CD14-positive monocyte (primary cell): ENCODE data around the gene ZNF726. TPM values are rescaled to one million over a fixed set of nuclear protein-coding genes. Genes with fewer than 3 reads are reported as not detected.

Experiments used
- DNase-seq, 3 donors: peaks; one replicate each; pipeline ENCODE4 v3.0.0-alpha.2; 2011 to 2022
- H2AFZ ChIP-seq: 2 replicates; pipeline ENCODE4 v1.6.0; 2012; ENCODE audit warnings: mild to moderate bottlenecking, low read depth, low read length, inconsistent platforms; ENCODE audit not compliant: insufficient read depth, poor library complexity, severe bottlenecking
- H3K27ac ChIP-seq, 2 donors: 1 replicate in 1 of 2; 2 replicates in 1 of 2; pipeline ENCODE4 v1.5.1; 2012 to 2013; ENCODE audit warnings: low read length in 2 of 2, control low read depth in 1 of 2, inconsistent platforms in 1 of 2, low read depth in 1 of 2, mild to moderate bottlenecking in 1 of 2
- H3K27me3 ChIP-seq, 2 donors: one replicate each; pipeline versions ENCODE4 v1.6.0 to v1.6.1; 2011 to 2013; ENCODE audit warnings: low read length in 2 of 2; ENCODE audit not compliant: control insufficient read depth in 2 of 2, insufficient read depth in 2 of 2
- H3K36me3 ChIP-seq, 2 donors: replicated peaks in 1 of 2; 1 replicate in 1 of 2; 2 replicates in 1 of 2; pipeline versions ENCODE4 v1.5.1 to v1.6.1; 2012 to 2013; ENCODE audit warnings: low read length in 2 of 2, control low read depth in 1 of 2, inconsistent platforms in 1 of 2, mild to moderate bottlenecking in 1 of 2; ENCODE audit not compliant: insufficient read depth in 2 of 2, control insufficient read depth in 1 of 2
- H3K4me1 ChIP-seq, 2 donors: 1 replicate in 1 of 2; 2 replicates in 1 of 2; pipeline versions ENCODE4 v1.5.1 to v1.6.1; 2012 to 2013; ENCODE audit warnings: low read length in 2 of 2, control low read depth in 1 of 2, inconsistent platforms in 1 of 2, mild to moderate bottlenecking in 1 of 2, moderate library complexity in 1 of 2; ENCODE audit not compliant: insufficient read depth in 2 of 2, control insufficient read depth in 1 of 2
- H3K4me2 ChIP-seq: replicated peaks from 2 replicates; pipeline ENCODE3; 2012; ENCODE audit warnings: low read length, moderate library complexity, mild to moderate bottlenecking; ENCODE audit not compliant: poor library complexity, severe bottlenecking; ENCODE audit errors: extremely low read depth
- H3K4me3 ChIP-seq, 3 experiments: fragments of 200-600 bp in 1 of 3; sonication (generic) in 1 of 3; replicated peaks in 1 of 3; 1 replicate in 2 of 3; 2 replicates in 1 of 3; pipeline ENCODE4 v1.5.1; 2011 to 2013; ENCODE audit warnings: low read length in 3 of 3, mild to moderate bottlenecking in 3 of 3, control low read depth in 2 of 3, low read depth in 2 of 3, inconsistent platforms in 1 of 3, moderate library complexity in 1 of 3
- H3K79me2 ChIP-seq: 2 replicates; pipeline ENCODE4 v1.6.0; 2012; ENCODE audit warnings: mild to moderate bottlenecking, control low read depth, inconsistent platforms, low read length, moderate library complexity; ENCODE audit not compliant: insufficient read depth
- H3K9ac ChIP-seq: 2 replicates; pipeline ENCODE4 v1.6.0; 2017; ENCODE audit warnings: low read length, mild to moderate bottlenecking; ENCODE audit not compliant: insufficient read depth, poor library complexity, severe bottlenecking
- H3K9me3 ChIP-seq, 2 donors: replicated peaks in 1 of 2; 1 replicate in 1 of 2; 2 replicates in 1 of 2; pipeline versions ENCODE4 v1.5.1 to v1.6.1; 2012 to 2013; ENCODE audit warnings: low read length in 2 of 2, control low read depth in 1 of 2; ENCODE audit not compliant: control insufficient read depth in 1 of 2, insufficient read depth in 1 of 2
- H4K20me1 ChIP-seq: 2 replicates; pipeline ENCODE4 v1.6.0; 2012; ENCODE audit warnings: mild to moderate bottlenecking, low read length, control low read depth, moderate library complexity; ENCODE audit not compliant: insufficient read depth
- H3K27ac Mint-ChIP-seq, 7 donors: one replicate each; pipeline ENCODE4 v1.8.0; 2020; ENCODE audit warnings: mild to moderate bottlenecking in 7 of 7, mixed read lengths in 7 of 7, moderate library complexity in 6 of 7, inconsistent platforms in 2 of 7
- H3K27me3 Mint-ChIP-seq, 3 donors: one replicate each; pipeline ENCODE4 v1.8.0; 2021 to 2022; ENCODE audit warnings: low read depth in 3 of 3, mild to moderate bottlenecking in 3 of 3, mixed read lengths in 3 of 3, moderate library complexity in 3 of 3, inconsistent platforms in 1 of 3
- H3K36me3 Mint-ChIP-seq, 2 donors: one replicate each; pipeline ENCODE4 v1.8.0; 2020; ENCODE audit warnings: mixed read lengths in 2 of 2, inconsistent platforms in 1 of 2, mild to moderate bottlenecking in 1 of 2
- H3K4me1 Mint-ChIP-seq: one replicate; pipeline ENCODE4 v1.8.0; 2020; ENCODE audit warnings: mild to moderate bottlenecking, mixed read lengths
- H3K4me3 Mint-ChIP-seq, 2 donors: one replicate each; pipeline ENCODE4 v1.8.0; 2020; ENCODE audit warnings: mild to moderate bottlenecking in 2 of 2, mixed read lengths in 2 of 2, moderate library complexity in 1 of 2
- H3K9me3 Mint-ChIP-seq, 7 donors: one replicate each; pipeline ENCODE4 v1.8.0; 2020 to 2022; ENCODE audit warnings: mixed read lengths in 7 of 7, mild to moderate bottlenecking in 6 of 7, moderate library complexity in 6 of 7, inconsistent platforms in 2 of 7
- CTCF ChIP-seq: fragments of 200-600 bp; IDR thresholded peaks from one replicate; pipeline ENCODE4 v1.8.0; 2022; ENCODE audit warnings: antibody characterized with exemption, mild to moderate bottlenecking
- WGBS: methylation state at CpG from one replicate; pipeline ENCODE4 v1.1.5; 2013; ENCODE audit warnings: missing lambda C conversion rate; ENCODE audit not compliant: insufficient coverage; 5-methylcytosine and 5-hydroxymethylcytosine counted together
- intact Hi-C, 2 donors: fragments of 100-400 bp; cut with micrococcal nuclease; formaldehyde crosslinking; loops; one replicate each; pipeline versions ENCODE4 v1.15.0 to v1.15.1; 2023
- polyA plus RNA-seq, 3 donors: library from polyadenylated mRNA; depleted of rRNA in 1 of 3; unstranded in 2 of 3; stranded (reverse) in 1 of 3; fragments of 300-500 nt in 2 of 3; fragments of >200 nt in 1 of 3; fragmentation: Illumina TruSeq in 2 of 3; gene quantifications; 1 replicate in 2 of 3; 2 replicates in 1 of 3; pipeline ENCODE4 v1.2.3, GENCODE V29; 2012 to 2021

Gene ZNF726
- polyA plus RNA-seq, 3 donors: 0.10 to 0.34 (median 0.28) TPM

GRCh38 chr19:23943411-23943810, 28.7 kb downstream of the ZNF726 start:
- Mint-ChIP-seq H3K9me3 (peaks cover 30 to 73% (median 54%) of the 10 kb centered on the region in 7 donors), H3K27ac (no peak overlapping the region), H3K27me3 (no peaks in the 10 kb centered on the region), H3K36me3 (peaks cover 4 to 21% of the 10 kb centered on the region in 2 donors), H3K4me1 (no peaks in the 10 kb centered on the region), H3K4me3 (no peak overlapping the region)
- H3K36me3 ChIP-seq: peaks cover 0 to 13% of the 10 kb centered on the region in 2 donors
- intact Hi-C loops: no loop called here
- no peak overlapping the region for H2AFZ ChIP-seq
- no peaks in the 10 kb centered on the region for H3K27me3 ChIP-seq
- H3K4me1 ChIP-seq: no peaks in the 10 kb centered on the region
- no peak overlapping the region for H3K4me2 ChIP-seq
- WGBS: no CpG with 5 or more reads among the region's 1 CpG
- H3K4me3 ChIP-seq: no peak overlapping the region
- TF ChIP-seq CTCF: no peak
- no peaks in the 10 kb centered on the region for H4K20me1 ChIP-seq
- no peaks in the 10 kb centered on the region for H3K79me2 ChIP-seq
- DNase-seq: no peak
- H3K9ac ChIP-seq: no peak overlapping the region
- no peak overlapping the region for H3K27ac ChIP-seq
- H3K9me3 ChIP-seq: peaks cover 19 to 60% of the 10 kb centered on the region in 2 donors

DNA sequence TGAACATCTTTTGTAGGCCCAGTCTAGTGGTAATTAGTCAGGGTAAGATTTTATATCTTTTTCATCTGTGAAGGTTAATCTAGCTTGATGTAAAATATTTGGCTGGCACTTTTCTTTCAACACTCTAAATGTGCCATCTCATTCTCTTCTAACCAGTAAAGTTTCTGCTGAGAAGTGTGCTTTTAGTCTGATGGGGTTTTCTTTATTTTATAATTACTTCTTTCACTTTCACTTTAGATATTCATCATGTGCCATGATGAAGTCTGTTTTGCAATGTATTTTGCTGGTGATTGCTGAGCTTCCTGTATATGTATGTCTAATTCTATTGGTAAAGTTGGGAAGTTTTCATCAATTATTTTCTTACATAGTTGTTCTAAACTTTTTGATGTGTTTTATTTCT, 31.9 kb downstream of the ZNF726 start:
- H4K20me1 ChIP-seq: no peaks in the 10 kb centered on the region
- TF ChIP-seq CTCF: no peak

More for the DNA sequence above, 31.9 kb downstream of the ZNF726 start:
- no peaks in the 10 kb centered on the region for H3K79me2 ChIP-seq
- H3K4me2 ChIP-seq: no peak overlapping the region
- Mint-ChIP-seq H3K4me3 (no peak overlapping the region), H3K9me3 (peaks cover 18 to 58% (median 39%) of the 10 kb centered on the region in 7 donors), H3K4me1 (no peaks in the 10 kb centered on the region), H3K27me3 (no peaks in the 10 kb centered on the region), H3K36me3 (peaks cover 4 to 18% of the 10 kb centered on the region in 2 donors), H3K27ac (no peak overlapping the region)
- no peaks in the 10 kb centered on the region for H3K27me3 ChIP-seq
- no peak overlapping the region for H2AFZ ChIP-seq
- intact Hi-C loops: no loop called here
- no peak overlapping the region for H3K27ac ChIP-seq
- no peak for DNase-seq
- peaks cover 0 to 13% of the 10 kb centered on the region in 2 donors for H3K36me3 ChIP-seq
- H3K4me1 ChIP-seq: no peaks in the 10 kb centered on the region
- peaks cover 26 to 55% of the 10 kb centered on the region in 2 donors for H3K9me3 ChIP-seq
- H3K9ac ChIP-seq: no peak overlapping the region
- H3K4me3 ChIP-seq: no peak overlapping the region
